IMR-90 (cell line): ENCODE results near the gene PINK1. TPM values are rescaled to one million over a fixed set of nuclear protein-coding genes. Genes with fewer than 3 reads are reported as not detected.

ENCODE experiments used
- ATAC-seq: fragments of 200-7000 bp; cut with Tn5 transposase; 2 replicates; pipeline ENCODE4 v1.9.1; 2020; ENCODE audit warnings: low read depth, mild to moderate bottlenecking, moderate library complexity
- BruUV-seq: library from RNA; stranded (reverse); fragments of 400-500 nt; replicated peaks from 2 replicates; lab custom pipeline; 2021; lab: Mats Ljungman, UMichigan
- CTCF ChIA-PET: fragments of 300-600 bp; formaldehyde crosslinking; extraction: SDS; loops from one replicate; lab custom pipeline; 2021; ENCODE audit warnings: antibody characterized with exemption; lab: Yijun Ruan, JAX
- POLR2A ChIA-PET: fragments of 300-600 bp; sonication (Branson Sonifier 250); formaldehyde crosslinking; loops from one replicate; lab custom pipeline; 2022; ENCODE audit warnings: antibody characterized with exemption; ENCODE audit not compliant: unreplicated experiment; lab: Charles Lee
- DNase-seq: peaks from one replicate; pipeline ENCODE4 v3.0.0; 2013
- H2AFZ ChIP-seq: replicated peaks from 2 replicates; pipeline ENCODE3; 2013; ENCODE audit warnings: low read length, mild to moderate bottlenecking; ENCODE audit not compliant: poor library complexity
- H2AK5ac ChIP-seq: 2 replicates; pipeline ENCODE4 v1.6.1; 2013; ENCODE audit warnings: low read depth, low read length, inconsistent platforms
- H2AK9ac ChIP-seq: replicated peaks from 2 replicates; pipeline ENCODE3; 2013; ENCODE audit warnings: mild to moderate bottlenecking, low read depth, low read length, moderate library complexity; ENCODE audit not compliant: poor library complexity
- H2BK120ac ChIP-seq: 2 replicates; pipeline ENCODE4 v1.6.1; 2013; ENCODE audit warnings: low read depth, low read length, inconsistent platforms
- H2BK15ac ChIP-seq: 3 replicates; pipeline ENCODE4 v1.6.1; 2013; ENCODE audit warnings: low read depth, low read length, inconsistent platforms
- H2BK20ac ChIP-seq: 2 replicates; pipeline ENCODE4 v1.6.1; 2013; ENCODE audit warnings: low read depth, mild to moderate bottlenecking, inconsistent platforms, low read length, moderate library complexity
- H2BK5ac ChIP-seq: 2 replicates; pipeline ENCODE4 v1.6.1; 2013; ENCODE audit warnings: mild to moderate bottlenecking, low read depth, low read length, inconsistent platforms; ENCODE audit not compliant: poor library complexity, severe bottlenecking
- H3K14ac ChIP-seq: replicated peaks from 2 replicates; pipeline ENCODE4 v1.6.1; 2013; ENCODE audit warnings: low read depth, low read length, inconsistent platforms
- H3K18ac ChIP-seq: 2 replicates; pipeline ENCODE4 v1.6.1; 2013; ENCODE audit warnings: low read depth, low read length, control low read depth
- H3K23ac ChIP-seq: 2 replicates; pipeline ENCODE4 v1.6.1; 2013; ENCODE audit warnings: low read depth, low read length, inconsistent platforms
- H3K27ac ChIP-seq: 2 replicates; pipeline ENCODE4 v1.5.1; 2013; ENCODE audit warnings: mild to moderate bottlenecking, control low read depth, low read length; ENCODE audit not compliant: insufficient read depth
- H3K27me3 ChIP-seq: 2 replicates; pipeline ENCODE4 v1.6.1; 2013; ENCODE audit warnings: low read length; ENCODE audit not compliant: control insufficient read depth, insufficient read depth
- H3K36me3 ChIP-seq: 2 replicates; pipeline ENCODE4 v1.6.1; 2013; ENCODE audit warnings: low read length, mixed read lengths; ENCODE audit not compliant: control insufficient read depth, insufficient read depth
- H3K4ac ChIP-seq: 2 replicates; pipeline ENCODE4 v1.6.1; 2013; ENCODE audit warnings: low read depth, low read length, inconsistent platforms
- H3K4me1 ChIP-seq: 2 replicates; pipeline ENCODE4 v1.6.1; 2013; ENCODE audit warnings: low read length, mixed read lengths; ENCODE audit not compliant: control insufficient read depth, insufficient read depth
- H3K4me2 ChIP-seq: 2 replicates; pipeline ENCODE4 v1.6.1; 2013; ENCODE audit warnings: low read depth, mild to moderate bottlenecking, control low read depth, low read length, moderate library complexity
- H3K4me3 ChIP-seq: 2 replicates; pipeline ENCODE4 v1.5.1; 2013; ENCODE audit warnings: low read depth, mild to moderate bottlenecking, control low read depth, low read length, moderate library complexity; ENCODE audit not compliant: insufficient read depth
- H3K56ac ChIP-seq: 2 replicates; pipeline ENCODE4 v1.6.1; 2013; ENCODE audit warnings: low read length, inconsistent platforms; ENCODE audit not compliant: insufficient read depth; ENCODE audit errors: extremely low read depth
- H3K79me1 ChIP-seq, 2 experiments: 2 replicates each; pipeline ENCODE4 v1.6.1; 2013; ENCODE audit warnings: low read length in 2 of 2, inconsistent platforms in 1 of 2, low read depth in 1 of 2
- H3K9ac ChIP-seq: 2 replicates; pipeline ENCODE4 v1.6.1; 2013; ENCODE audit warnings: low read depth, low read length, control low read depth
- H3K9me1 ChIP-seq: 2 replicates; pipeline ENCODE4 v1.6.1; 2013; ENCODE audit warnings: low read length, inconsistent platforms; ENCODE audit not compliant: insufficient read depth
- H3K9me3 ChIP-seq: 2 replicates; pipeline ENCODE4 v1.6.1; 2013; ENCODE audit warnings: low read length; ENCODE audit not compliant: control insufficient read depth, insufficient read depth
- H4K20me1 ChIP-seq: 2 replicates; pipeline ENCODE4 v1.6.1; 2013; ENCODE audit warnings: low read length, inconsistent platforms; ENCODE audit not compliant: insufficient read depth
- H4K5ac ChIP-seq: 2 replicates; pipeline ENCODE4 v1.6.1; 2013; ENCODE audit warnings: mild to moderate bottlenecking, low read depth, low read length, control low read depth
- H4K8ac ChIP-seq, 2 experiments: 2 replicates each; pipeline ENCODE4 v1.6.1; 2013; ENCODE audit warnings: low read depth in 2 of 2, low read length in 2 of 2, control low read depth in 1 of 2, inconsistent platforms in 1 of 2
- H4K91ac ChIP-seq: 2 replicates; pipeline ENCODE4 v1.6.1; 2013; ENCODE audit warnings: low read depth, low read length, inconsistent platforms; ENCODE audit not compliant: insufficient read depth
- BHLHE40 ChIP-seq: fragments of 150-350 bp; IDR thresholded peaks from 2 replicates; pipeline ENCODE4 v1.6.1; 2016; ENCODE audit warnings: mild to moderate bottlenecking, low read depth, low read length
- CEBPB ChIP-seq: IDR thresholded peaks from 2 replicates; pipeline ENCODE4 v1.6.1; 2012; ENCODE audit warnings: low read depth, low read length, improper control_type of control experiment
- CHD1 ChIP-seq: IDR thresholded peaks from 2 replicates; pipeline ENCODE4 v1.6.1; 2012; ENCODE audit warnings: low read depth, low read length, improper control_type of control experiment
- FOS ChIP-seq: fragments of 150-350 bp; IDR thresholded peaks from 2 replicates; pipeline ENCODE4 v1.6.1; 2016; ENCODE audit warnings: low read depth, low read length
- MAFK ChIP-seq: IDR thresholded peaks from 2 replicates; pipeline ENCODE4 v1.6.1; 2012; ENCODE audit warnings: low read depth, low read length, improper control_type of control experiment
- MAZ ChIP-seq: IDR thresholded peaks from 2 replicates; pipeline ENCODE4 v1.6.1; 2012; ENCODE audit warnings: low read depth, mild to moderate bottlenecking, low read length, improper control_type of control experiment, moderate library complexity, borderline replicate concordance
- MXI1 ChIP-seq: IDR thresholded peaks from 2 replicates; pipeline ENCODE4 v1.6.1; 2012; ENCODE audit warnings: low read depth, mild to moderate bottlenecking, low read length, moderate library complexity, borderline replicate concordance
- NFE2L2 ChIP-seq: fragments of 150-350 bp; IDR thresholded peaks from 2 replicates; pipeline ENCODE4 v1.6.1; 2016; ENCODE audit warnings: low read depth, mild to moderate bottlenecking, low read length
- POLR2A ChIP-seq: IDR thresholded peaks from 2 replicates; pipeline ENCODE4 v1.6.1; 2012; ENCODE audit warnings: mild to moderate bottlenecking, low read depth, low read length
- RAD21 ChIP-seq: IDR thresholded peaks from 2 replicates; pipeline ENCODE4 v1.6.1; 2012; ENCODE audit warnings: low read length, improper control_type of control experiment
- RCOR1 ChIP-seq: IDR thresholded peaks from 2 replicates; pipeline ENCODE4 v1.6.1; 2012; ENCODE audit warnings: mild to moderate bottlenecking, low read length, improper control_type of control experiment; ENCODE audit not compliant: insufficient replicate concordance
- RFX5 ChIP-seq: IDR thresholded peaks from 2 replicates; pipeline ENCODE4 v1.8.0; 2012; ENCODE audit warnings: low read depth, mild to moderate bottlenecking, low read length, moderate library complexity
- SMC3 ChIP-seq: fragments of 150-350 bp; IDR thresholded peaks from 2 replicates; pipeline ENCODE4 v1.6.1; 2016; ENCODE audit warnings: low read depth, mild to moderate bottlenecking, antibody characterized with exemption, low read length, moderate library complexity
- WGBS, 2 experiments: methylation state at CpG; one replicate each; pipeline versions ENCODE4 v1.1.5 to v1.1.7; 2013; ENCODE audit warnings: missing lambda C conversion rate in 2 of 2; ENCODE audit not compliant: insufficient read length in 1 of 2; ENCODE audit errors: extremely low coverage in 2 of 2; 5-methylcytosine and 5-hydroxymethylcytosine counted together
- dilution Hi-C: fragments of 300-500 bp; cut with HindIII; formaldehyde crosslinking; loops from one replicate; pipeline ENCODE4 v1.14.3; 2018; ENCODE audit warnings: low sequenced_read_pairs; ENCODE audit not compliant: unreplicated experiment
- in situ Hi-C: fragments of 300-500 bp; cut with MboI; formaldehyde crosslinking; loops from 3 replicates; pipeline ENCODE4 v1.14.3; 2019; ENCODE audit warnings: low sequenced_read_pairs, inconsistent platforms, mixed read lengths
- intact Hi-C: fragments of 100-400 bp; cut with micrococcal nuclease; formaldehyde crosslinking; loops from 2 replicates; pipeline ENCODE4 v1.10.0; 2022
- polyA plus RNA-seq, 3 experiments: library from polyadenylated mRNA; depleted of rRNA; stranded (reverse); fragments of >200 nt; gene quantifications; 2 replicates each; pipeline ENCODE4 v1.2.3, GENCODE V29; 2012; ENCODE audit warnings: low replicate concordance in 1 of 3
- total RNA-seq: library from RNA; depleted of rRNA; stranded (reverse); fragments of >200 nt; gene quantifications from 2 replicates; pipeline ENCODE4 v1.2.3, GENCODE V29; 2012
- TF ChIP-seq, protein P1 (sequence below): fragments of 150-350 bp; IDR thresholded peaks from 2 replicates; pipeline ENCODE4 v1.6.1; 2017; ENCODE audit warnings: mild to moderate bottlenecking, antibody characterized with exemption, low read length, low read depth
- TF ChIP-seq, protein P2 (sequence below): conservative IDR thresholded peaks from 2 replicates; pipeline ENCODE4 v1.5.1; 2012; ENCODE audit warnings: mild to moderate bottlenecking, low read depth, low read length, improper control_type of control experiment
- TF ChIP-seq, protein P3 (sequence below): fragments of 150-350 bp; IDR thresholded peaks from 2 replicates; pipeline ENCODE4 v1.6.1; 2016; ENCODE audit warnings: low read depth, mild to moderate bottlenecking, low read length, moderate library complexity, borderline replicate concordance

Gene PINK1
- total and polyA plus RNA-seq, 2 of the 4 experiments (the other 2 are of a cell fraction): 52.9 to 55.2 TPM

DNA sequence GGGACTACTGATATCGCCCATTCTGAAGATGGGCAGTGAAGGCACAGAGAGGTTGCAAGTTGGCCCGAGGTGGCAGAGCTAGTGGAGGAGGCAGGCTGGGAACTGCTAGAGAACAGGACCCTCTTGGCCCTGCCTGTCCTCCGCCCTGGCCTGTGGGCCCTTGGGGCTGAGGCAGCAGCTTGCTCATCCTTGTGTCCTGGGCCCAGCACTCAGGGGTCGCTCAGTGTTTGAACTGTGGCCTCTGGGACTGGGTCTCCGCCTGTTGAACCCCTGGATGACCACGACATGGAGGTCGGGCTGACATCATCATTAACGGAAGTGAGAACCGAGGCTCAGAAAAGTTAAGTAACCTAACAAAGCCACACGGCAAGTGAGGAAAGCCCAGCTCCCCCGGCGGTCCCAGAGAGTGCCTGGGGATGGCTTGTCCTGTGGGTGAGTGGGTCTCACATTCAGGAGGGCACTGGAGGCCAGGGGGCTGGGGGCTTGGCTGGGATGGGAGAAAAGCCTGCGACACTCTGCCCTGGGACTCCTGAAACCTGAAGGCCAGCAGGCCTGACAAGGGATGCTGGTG is 50.9 kb downstream of the PINK1 start:
- Histone ChIP-seq H2BK5ac (no peak overlapping the region), H3K56ac (no peak overlapping the region), H4K8ac (no peak overlapping the region), H2BK15ac (no peak overlapping the region), H3K4me2 (no peak overlapping the region), H3K23ac (no peak overlapping the region), H3K14ac (no peak overlapping the region), H3K18ac (no peak overlapping the region), H2AK5ac (no peak overlapping the region), H3K36me3 (peaks cover 7% of the 10 kb centered on the region), H2AK9ac (no peak overlapping the region), H3K9me3 (no peaks in the 10 kb centered on the region), H2BK20ac (no peak overlapping the region), H4K20me1 (no peaks in the 10 kb centered on the region), H3K4me3 (no peak overlapping the region), H4K5ac (no peak overlapping the region), H4K91ac (no peak overlapping the region), H3K79me1 (no peaks in the 10 kb centered on the region), H3K9ac (no peak overlapping the region), H3K4me1 (no peaks in the 10 kb centered on the region), H3K27ac (no peak overlapping the region), H2AFZ (no peak overlapping the region), H3K4ac (no peak overlapping the region), H3K9me1 (no peaks in the 10 kb centered on the region), H2BK120ac (no peak overlapping the region), H3K27me3 (no peaks in the 10 kb centered on the region)
- ATAC-seq (no peak), DNase-seq (no peak)
- intact Hi-C loops: no loop called here
- BruUV-seq: no TSS peak
- dilution Hi-C loops: no loop called here
- no peak for TF ChIP-seq POLR2A
- TF ChIP-seq CHD1: no peak
- TF ChIP-seq, protein P1, sequence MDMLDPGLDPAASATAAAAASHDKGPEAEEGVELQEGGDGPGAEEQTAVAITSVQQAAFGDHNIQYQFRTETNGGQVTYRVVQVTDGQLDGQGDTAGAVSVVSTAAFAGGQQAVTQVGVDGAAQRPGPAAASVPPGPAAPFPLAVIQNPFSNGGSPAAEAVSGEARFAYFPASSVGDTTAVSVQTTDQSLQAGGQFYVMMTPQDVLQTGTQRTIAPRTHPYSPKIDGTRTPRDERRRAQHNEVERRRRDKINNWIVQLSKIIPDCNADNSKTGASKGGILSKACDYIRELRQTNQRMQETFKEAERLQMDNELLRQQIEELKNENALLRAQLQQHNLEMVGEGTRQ: no peak
- no peak for TF ChIP-seq RAD21
- TF ChIP-seq NFE2L2: no peak
- no peak for TF ChIP-seq MAFK
- TF ChIP-seq, protein P2, sequence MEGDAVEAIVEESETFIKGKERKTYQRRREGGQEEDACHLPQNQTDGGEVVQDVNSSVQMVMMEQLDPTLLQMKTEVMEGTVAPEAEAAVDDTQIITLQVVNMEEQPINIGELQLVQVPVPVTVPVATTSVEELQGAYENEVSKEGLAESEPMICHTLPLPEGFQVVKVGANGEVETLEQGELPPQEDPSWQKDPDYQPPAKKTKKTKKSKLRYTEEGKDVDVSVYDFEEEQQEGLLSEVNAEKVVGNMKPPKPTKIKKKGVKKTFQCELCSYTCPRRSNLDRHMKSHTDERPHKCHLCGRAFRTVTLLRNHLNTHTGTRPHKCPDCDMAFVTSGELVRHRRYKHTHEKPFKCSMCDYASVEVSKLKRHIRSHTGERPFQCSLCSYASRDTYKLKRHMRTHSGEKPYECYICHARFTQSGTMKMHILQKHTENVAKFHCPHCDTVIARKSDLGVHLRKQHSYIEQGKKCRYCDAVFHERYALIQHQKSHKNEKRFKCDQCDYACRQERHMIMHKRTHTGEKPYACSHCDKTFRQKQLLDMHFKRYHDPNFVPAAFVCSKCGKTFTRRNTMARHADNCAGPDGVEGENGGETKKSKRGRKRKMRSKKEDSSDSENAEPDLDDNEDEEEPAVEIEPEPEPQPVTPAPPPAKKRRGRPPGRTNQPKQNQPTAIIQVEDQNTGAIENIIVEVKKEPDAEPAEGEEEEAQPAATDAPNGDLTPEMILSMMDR: no peak
- TF ChIP-seq SMC3: no peak
- TF ChIP-seq MXI1: no peak
- TF ChIP-seq RCOR1: no peak
- TF ChIP-seq BHLHE40: no peak
- no peak for TF ChIP-seq MAZ
- no peak for TF ChIP-seq CEBPB
- TF ChIP-seq FOS: no peak
- TF ChIP-seq, protein P3, sequence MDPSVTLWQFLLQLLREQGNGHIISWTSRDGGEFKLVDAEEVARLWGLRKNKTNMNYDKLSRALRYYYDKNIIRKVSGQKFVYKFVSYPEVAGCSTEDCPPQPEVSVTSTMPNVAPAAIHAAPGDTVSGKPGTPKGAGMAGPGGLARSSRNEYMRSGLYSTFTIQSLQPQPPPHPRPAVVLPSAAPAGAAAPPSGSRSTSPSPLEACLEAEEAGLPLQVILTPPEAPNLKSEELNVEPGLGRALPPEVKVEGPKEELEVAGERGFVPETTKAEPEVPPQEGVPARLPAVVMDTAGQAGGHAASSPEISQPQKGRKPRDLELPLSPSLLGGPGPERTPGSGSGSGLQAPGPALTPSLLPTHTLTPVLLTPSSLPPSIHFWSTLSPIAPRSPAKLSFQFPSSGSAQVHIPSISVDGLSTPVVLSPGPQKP: no peak
- TF ChIP-seq RFX5: no peak
- 80% methylated on average over 9 of the region's 13 CpGs; no CpG with 5 or more reads in 1 of the 2 experiments for WGBS, 2 experiments
- ChIA-PET CTCF (no interaction called here), POLR2A (interaction anchor here (0.5 kb wide), 1 partner anchor 1296 kb away, joined by 3 read pairs; no protein-coding TSS in a partner anchor)
- in situ Hi-C loops: loop anchor here (25.0 kb wide), 1 partner anchor 678 kb away; no protein-coding TSS in a partner anchor
